Left lobe of liver (tissue), 2 donors: ENCODE measurements around the gene ZRANB1. TPM values are rescaled to one million over a fixed set of nuclear protein-coding genes. Genes with fewer than 3 reads are reported as not detected.
A peak's percentile ranks its signal among the peaks of the same experiment; 100 is the strongest.

ENCODE experiments used
- ATAC-seq: fragments of 200-7000 bp; cut with Tn5 transposase; one replicate; pipeline ENCODE4 v1.9.1; 2020; ENCODE audit warnings: mild to moderate bottlenecking, moderate library complexity
- DNase-seq: peaks from one replicate; pipeline ENCODE4 v3.0.0-alpha.2; 2020; ENCODE audit warnings: low spot score
- total RNA-seq: library from RNA; stranded (reverse); gene quantifications from one replicate; pipeline ENCODE4 v1.2.1, GENCODE V29; 2021
- donor health status: DM: no; HTN: no; CAD: no; lungs with moderate emphysema.
- donor health status: DM: no; HTN: yes; CAD: no.

ZRANB1 gene
- total RNA-seq, 1 donor from 2014 or later: 11.6 TPM

DNA sequence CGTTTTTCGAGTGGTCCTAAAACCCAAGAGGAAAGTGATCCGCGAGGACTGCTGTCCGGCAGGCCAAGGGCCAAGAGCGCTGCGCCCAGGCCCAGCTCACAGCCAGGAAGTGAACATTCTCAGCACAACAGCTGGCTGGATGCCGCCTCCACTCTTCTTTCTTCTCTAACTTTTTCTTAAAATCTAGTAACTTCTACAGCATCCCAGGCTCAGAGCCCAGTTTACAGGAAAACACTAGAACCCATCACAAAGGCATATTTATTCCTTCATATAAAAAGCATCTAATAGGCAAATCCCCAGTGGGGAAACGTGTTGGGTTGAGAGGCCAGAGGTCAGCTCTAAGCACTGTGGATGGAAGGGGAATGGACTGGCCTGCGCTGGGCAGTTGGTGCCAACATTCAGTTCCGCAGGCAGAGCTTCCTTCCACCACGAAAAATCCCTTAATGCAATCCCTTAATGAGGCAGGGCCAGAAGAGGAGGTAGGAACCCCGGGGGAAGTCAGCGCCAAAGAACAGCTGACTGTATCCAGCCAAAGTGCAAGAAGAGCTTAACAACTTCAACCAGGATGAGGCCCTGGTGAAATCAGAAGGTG lies 74.8 kb downstream of the ZRANB1 start:
- no peak for DNase-seq
- ATAC-seq: peak; percentile 24

DNA sequence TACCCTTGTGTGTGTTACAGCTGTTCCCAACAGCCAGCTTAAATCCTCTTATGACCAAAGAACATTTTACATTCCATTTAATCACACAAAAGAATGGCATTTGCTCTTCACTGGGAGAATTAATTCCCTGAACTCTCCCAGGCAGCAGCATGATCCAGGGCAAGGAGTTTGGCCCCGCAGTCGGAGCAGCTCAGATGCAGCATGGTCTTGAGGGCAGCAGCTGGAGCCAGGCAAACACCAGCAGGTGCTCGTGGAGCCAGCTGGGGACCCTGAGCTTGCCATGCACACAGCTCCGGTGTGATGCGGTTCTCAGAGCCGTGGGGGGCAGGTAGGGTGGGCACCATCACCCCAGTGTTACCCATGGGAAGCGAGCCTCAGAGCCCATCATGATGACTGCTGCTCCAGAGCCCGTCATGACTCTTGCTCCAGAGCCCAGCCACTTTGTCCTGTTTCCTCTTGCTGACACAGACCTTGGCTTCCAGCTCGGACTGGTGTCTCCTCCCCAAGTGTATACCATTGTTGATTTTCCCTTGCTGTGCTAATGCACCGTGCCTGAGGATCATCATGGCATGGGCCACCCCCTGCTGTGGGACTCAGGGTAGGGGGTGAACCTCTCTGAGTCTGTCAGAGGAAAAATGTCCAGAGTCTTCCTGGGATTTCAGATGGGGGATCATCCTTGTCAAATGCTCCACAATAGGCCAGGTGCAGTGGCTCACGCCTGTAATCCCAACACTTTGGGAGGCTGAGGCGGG lies 75.8 kb downstream of the ZRANB1 start:
- DNase-seq: no peak
- peak; percentile 33 for ATAC-seq

DNA sequence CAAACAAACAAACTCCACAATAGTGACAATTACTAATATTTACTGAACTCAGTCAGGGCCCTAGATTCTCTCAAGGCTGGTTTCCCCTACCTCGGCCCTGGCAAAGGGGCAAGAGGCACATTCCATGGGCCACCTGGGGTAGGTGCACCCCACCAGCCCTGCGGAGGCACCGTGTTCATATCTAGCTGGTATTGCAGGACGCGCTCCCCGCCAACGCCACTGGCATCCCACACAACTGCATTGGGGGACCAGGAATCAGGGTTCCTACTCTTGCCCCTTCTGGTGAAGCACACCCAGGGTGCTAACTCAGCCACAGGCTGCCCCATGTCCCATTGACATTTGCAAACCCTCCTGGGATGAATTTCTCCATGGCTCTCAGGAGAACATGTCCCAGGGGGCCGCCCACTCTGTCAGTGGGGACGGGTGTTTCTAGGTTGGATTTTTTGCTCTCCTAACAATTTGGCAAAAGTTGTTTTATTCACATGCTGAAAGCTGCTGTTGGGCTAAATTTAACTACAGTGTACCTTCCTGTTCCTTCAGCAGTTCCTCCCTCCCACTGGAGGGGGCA lies 76.7 kb downstream of the ZRANB1 start:
- DNase-seq: no peak
- no peak for ATAC-seq

DNA sequence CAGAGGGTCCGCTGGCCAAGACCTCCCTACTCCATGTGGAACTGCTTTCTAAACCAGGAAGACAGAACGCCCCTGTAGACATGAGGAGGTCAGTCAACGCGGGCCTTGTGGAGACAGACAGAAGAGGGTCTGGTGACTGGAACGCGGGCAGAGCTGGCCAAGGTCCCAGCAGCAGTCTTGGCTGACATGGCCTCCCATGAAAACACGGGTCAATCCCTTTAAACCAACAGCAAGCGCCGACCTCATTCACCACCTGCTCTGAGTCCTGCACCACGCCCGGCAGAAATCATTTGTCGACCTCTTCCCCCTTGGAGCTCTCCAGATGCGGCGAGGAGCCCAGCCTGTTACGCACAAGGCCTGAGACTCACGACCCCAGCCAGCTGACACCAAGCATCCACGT lies 78.5 kb downstream of the ZRANB1 start:
- ATAC-seq: no peak
- no peak for DNase-seq

DNA sequence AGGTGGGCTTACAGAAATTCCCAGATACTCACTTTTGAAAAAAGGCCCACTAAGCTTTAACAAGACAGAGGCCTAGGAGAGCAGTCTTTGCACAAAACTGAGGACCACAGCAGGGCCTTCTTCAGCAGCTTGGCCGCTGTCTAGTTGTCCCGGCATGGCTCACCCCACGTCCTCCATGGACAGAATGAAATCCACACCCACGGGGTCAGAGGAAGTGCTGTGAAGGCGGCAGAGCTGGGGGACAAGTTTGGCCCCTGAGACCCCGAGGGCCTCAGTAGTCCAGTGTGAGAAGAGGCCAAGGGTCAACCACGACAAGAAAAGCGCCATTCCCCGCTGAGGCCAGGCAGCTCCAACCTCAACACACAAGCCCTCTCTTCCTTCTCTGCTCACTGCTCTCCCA lies 78.9 kb downstream of the ZRANB1 start:
- ATAC-seq: no peak
- DNase-seq: no peak

DNA sequence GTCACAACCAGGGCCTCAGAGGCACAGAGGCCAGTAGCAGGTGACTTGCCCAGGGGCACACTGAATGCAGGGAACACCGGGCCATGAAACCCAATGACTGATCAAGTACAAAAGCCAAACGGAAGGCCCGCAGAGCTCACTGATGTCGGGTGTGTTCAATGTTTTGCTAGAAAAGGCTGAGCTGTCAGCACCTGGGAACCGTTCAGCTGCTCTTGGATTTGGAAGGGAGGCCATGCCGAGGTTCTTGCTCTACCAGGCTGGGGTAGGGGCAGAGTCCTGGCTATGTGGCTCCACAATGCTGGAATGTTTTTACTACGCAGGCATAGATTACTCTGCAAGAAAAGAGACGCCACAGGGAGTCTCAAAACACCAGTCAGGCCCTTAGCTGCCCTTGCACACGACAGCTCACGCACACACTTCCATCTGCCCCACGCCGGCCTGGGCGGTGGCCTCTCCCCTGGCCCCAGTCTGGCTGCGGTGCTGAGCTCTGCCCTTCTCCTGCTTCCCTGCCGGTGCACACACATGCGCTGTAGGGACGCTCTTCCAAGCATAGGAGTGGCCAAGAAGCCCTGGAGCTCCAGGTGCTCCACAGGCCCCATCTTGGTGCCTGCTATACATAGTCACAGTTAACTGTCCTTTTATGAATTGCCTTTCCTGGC lies 79.9 kb downstream of the ZRANB1 start:
- no peak for ATAC-seq
- no peak for DNase-seq

DNA sequence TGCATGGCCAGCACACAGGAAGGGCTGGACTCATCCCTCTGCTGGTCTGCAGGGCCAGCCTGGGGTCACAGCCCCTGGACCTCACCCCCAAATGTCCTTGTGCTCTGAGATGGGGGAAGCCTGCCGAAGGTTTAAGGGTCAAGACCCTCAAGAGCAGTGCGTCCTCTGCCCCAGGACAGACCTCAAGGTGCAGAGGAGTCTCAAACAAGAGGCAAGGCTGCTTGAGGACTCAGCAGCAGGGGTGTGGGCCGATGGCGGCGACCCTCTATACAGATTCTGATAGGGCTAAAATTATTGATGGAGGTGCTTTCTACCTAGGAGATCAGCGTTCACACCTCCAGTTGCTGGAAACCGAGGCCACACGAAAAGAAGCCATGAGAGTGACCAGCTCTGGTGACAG lies 80.7 kb downstream of the ZRANB1 start:
- no peak for ATAC-seq
- DNase-seq: no peak

DNA sequence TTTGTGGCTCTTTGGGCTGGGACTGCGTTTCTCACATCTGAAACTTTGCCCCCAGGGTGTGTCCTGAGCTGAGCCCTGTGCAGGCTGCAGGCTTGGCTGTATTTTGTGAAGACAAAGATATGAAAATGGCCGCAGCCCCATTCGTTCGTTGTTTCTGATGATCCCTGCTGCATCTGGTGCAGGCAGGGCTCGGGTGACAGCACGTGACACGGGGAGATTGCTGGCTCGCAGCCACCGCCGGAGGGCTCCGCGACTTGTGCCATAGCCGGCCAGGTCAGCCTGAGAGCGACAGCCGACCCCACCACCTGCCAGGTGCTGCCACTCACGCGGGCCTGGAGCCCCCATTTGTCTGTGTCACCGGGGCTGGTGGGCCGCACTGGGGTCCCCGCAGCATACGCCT lies 81.3 kb downstream of the ZRANB1 start:
- DNase-seq (no peak), ATAC-seq (peak; percentile 19)

DNA sequence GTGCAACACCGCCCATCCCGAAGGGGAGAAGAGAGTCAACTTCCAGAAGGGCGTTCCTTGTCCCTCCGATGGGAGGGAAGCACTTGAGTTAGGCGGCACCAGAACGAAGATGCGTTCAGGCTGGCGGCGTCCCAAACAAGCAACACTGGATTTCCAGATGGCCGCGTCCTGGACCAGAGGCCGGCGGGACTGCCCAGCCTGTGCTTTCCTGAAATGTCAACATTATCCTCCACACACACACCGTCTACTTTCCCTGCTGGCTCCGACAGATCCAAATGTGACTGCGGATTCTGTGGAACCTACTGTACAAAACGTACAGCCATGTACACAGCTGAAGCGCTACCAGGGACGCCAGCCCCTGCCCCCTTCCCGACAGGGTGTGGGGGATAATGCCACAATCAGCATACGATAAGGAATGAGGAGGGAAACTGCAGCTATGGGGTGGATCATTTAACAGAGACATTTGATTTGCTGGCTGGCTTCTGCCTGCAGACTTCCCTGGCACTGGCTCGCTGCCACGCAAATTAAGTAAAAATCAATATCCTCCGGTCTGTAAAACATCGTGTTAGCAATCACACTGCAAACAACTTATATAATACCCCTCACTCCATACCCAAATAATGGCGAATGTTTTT lies 82.1 kb downstream of the ZRANB1 start:
- peak; percentile 75 for DNase-seq
- ATAC-seq: peak; percentile 88

DNA sequence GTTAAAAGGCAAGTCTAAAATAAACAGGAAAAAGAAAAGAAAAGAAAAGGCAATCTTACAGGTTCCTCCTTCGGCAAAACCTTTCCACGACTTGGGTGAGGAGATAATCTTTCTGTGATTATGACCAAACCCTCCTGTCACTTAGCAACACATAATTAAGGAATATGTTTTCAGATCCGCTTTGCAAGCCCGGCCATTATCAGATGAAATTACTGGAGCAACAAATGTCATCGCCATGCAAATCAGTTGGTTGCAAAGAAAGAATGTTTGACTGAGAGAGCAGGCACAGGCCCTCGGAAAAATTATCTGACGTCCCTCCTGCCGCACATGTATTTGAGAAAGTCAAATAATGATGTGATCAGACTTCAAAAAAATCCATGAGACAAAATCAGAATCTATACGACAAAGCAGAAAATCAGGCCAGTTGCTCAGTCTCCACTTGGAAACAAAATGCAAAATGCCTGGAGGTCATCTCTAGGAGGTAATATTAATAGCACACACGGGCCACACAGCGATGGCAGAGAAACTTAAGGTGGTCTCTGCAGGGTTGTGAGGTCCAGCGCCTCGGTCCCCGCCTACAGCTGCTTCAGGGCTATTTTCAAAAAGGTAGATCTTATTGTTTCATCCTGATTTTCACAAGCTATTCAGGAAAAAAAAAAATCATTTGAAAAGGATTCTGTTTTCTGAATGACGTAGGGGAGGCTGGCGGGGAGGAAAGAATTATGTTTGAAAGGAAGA lies 82.7 kb downstream of the ZRANB1 start:
- ATAC-seq (no peak), DNase-seq (no peak)

DNA sequence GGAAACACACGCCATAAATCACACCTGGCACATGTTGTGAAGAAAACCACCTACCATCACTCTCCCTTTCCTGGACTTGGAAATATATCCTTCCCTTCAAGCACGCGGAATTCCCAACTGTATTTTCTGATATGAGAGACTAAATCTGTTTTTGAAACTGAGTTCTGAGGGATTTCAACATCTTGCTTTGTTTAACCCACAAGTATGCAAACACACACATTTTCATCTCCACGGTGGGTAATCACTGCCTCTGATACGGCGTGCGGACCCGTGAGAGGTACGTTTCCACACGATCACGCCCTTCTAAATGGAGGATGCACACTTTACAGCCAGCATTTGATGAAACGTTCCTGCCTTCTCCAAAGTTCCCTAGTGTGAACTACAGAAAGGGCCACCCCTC lies 83.4 kb downstream of the ZRANB1 start:
- ATAC-seq (no peak), DNase-seq (no peak)

DNA sequence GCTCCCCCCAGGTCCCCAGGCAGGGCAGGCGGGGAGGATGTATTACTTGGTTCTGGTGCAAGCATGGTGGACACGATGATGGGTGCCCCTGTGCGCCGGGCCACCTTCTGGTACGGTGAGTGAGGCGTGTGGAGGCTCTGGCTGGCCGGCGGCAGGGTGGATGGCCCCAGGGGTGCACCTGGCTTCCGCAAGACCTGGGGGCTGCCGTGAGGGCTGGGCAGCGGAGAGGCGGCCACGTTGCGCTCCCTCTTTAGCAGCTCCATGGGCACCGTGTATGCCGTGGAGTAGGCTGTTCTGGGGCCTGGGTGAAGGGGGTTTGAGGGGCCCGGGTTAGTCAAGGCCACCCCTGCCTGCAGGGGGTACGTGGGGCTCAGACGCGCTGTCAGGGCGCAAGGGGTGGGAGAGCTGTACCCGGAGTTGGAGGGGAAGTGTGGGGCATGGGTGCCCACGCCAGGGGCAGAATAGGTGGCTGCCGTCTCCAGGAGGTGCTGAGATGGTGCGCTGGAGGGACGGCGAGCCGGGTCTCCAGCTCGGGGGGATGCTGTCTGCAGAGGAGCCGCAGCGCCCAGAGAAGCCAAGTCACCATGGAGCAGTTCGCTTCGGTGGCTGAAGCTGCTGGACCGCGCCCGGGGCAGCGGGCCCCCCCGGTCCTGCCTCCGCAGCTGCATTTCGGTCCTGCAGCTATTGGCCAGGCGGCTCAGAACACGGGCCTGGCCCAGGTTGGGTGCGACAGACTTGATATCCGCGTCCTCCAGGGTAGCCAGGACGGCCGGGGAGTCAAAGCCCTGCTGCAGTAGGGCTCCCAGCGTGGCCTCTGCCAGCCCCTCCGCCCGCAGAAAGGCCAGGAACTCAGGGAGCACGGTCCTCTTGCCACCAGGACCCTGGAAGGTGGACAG lies 84.4 kb downstream of the ZRANB1 start:
- DNase-seq (no peak), ATAC-seq (no peak)

DNA sequence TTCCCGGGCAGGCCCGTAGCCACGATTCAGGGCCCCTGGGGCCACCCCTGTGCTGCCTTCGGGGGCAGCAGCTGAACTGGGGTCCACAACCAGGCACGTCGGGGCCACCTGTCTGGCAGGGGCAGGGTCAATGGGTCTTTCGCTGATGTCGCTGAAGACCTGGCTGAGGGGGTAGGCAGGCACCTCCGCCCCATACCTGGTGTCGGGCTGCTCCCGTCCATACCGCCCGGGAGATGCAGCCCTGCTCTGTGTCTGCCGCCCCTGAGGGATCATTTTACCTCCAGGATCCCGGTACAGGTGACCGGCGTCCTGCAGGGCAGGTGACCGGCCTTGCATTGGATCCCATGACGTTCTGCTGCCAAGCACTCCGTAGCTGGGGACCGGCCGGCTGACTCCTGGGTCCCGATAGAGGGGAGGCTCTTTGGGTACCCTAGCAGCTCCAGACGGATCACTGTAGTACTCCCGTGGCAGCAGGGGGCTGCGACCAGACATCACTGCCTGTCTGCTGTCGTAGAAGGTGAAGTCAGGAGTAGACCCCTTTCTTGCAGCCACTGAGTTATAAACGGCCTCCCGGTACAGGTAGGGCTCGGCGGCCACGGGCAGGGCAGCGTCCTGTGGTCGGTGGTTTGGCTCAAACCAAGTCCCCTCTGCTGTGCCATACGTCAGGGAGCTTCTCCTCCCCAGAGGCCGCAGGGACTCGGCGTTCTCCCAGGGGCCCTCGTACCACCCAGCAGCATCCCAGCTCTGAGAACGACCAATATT lies 85.2 kb downstream of the ZRANB1 start:
- no peak for ATAC-seq
- DNase-seq: no peak

DNA sequence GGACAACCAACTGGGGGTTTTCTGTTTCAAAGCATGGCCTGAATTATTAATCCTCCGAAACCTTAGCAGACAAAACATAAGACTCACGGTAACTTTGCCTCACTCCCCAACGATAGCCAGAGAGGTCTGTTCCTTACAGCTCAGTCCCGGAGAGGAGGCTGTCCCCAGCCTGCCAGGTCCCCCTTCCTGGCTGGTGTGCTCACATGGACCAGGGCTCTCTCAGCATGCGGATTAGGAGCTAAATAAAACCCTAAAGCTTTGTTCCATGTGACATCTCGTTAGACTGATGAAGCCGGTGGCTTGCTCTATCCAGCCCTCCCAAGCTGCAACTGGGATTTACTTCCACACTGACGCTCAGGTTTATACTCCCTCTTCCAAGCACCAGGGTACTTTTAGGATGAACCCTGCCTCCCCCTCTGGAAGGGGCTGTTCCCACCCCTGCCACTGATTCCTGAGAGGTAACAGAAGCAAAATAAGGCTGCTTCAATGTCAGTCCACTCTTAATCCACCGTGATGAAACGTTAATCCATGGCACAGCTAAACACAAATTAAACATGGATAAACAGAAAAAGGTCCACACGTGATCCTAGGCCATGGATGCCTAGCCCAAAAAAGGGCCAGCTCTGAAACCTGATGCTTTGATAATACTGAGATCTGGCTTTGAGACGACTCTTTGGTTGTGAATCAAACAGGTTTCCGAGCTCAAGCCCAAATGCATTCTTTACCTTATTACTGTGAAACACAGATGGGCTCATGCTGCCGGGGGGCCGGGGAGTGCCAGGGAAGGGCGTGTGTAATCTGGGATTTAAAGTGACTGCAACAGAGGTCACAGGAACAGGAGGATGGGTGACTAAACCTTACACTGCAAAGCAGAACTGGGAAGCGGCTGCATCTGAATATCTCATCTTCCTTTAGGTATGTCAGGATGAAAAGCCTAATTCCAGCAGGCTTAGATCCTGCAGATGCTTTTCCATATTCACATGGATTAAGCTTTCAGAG lies 86.2 kb downstream of the ZRANB1 start:
- no peak for ATAC-seq
- DNase-seq: no peak

DNA sequence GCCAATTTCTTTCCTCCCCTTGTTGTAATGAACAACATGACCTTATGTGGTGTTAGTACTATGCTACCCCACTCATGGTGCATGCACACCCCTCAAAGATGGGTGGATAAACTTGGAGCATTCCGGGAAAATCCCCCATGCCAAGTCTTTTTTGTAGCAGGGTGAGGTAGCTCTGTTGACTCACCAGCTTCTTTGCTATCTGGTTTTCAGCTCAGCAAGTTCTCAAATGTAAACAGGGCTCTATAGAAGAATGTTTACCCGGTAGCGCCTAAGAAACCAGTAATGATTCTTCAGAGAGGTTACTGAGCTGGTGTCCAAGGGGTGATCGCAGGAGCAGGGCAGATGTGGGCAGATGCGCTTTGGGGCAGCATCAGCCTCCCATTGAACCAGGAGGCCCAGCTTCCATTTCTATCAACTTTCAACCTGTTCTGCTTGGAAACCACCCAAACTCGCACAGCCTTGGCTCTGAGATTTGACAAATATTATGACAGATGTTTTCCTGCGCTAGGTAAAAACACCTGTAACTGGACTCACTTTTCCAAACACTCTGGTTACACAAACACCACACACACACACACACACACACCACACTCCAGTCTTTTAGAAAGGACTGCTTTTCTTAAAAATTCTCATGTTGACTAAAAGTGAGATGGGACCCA lies 87.8 kb downstream of the ZRANB1 start:
- no peak for ATAC-seq

DNA sequence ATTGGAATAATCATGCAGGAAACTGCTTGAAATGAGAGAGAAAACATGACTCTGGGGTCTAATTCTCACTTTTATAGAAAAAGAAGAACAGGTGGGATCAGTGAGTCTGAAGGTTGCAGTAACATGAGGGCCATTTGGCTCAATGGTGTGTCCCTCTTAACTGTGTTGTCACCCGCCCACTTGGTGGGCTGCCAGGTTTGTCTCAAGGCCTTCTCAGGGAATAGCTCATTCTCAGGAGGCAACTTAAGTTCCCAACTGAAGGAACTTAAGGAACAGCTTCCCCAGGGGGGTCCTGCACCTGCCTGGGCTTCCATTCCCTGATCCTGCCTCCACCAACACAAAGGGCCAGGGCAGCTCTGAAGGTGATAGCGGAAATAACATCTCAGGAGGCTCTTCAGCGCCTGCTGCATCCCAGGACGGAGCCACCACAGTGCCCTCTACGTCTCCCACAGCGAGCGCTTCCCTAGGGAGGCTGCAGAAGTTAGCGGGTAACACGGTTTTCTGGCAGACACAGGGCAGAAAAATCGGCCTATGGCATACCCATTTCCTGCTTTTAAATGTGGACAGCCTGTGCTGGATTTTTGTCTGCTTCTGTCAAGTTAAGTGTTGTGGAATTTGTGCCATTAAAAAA lies 88.8 kb downstream of the ZRANB1 start:
- ATAC-seq: no peak

More for the DNA sequence above, 87.8 kb downstream of the ZRANB1 start:
- DNase-seq: no peak

More for the DNA sequence above, 88.8 kb downstream of the ZRANB1 start:
- no peak for DNase-seq
